Endometrial microvascular endothelial cells (primary cell): ENCODE results near the gene SEC14L3. TPM values are rescaled to one million over a fixed set of nuclear protein-coding genes. Genes with fewer than 3 reads are reported as not detected.

Source experiments
- in situ Hi-C: cut with HindIII; loops from 2 replicates; pipeline ENCODE4 v1.10.0; 2017; ENCODE audit warnings: low sequenced_read_pairs, low pct_unique_long_range_greater_than_20kb; ENCODE audit errors: inconsistent ontology term
- total RNA-seq: library from RNA; depleted of rRNA; stranded (reverse); fragments of >200 nt; gene quantifications from one replicate; pipeline ENCODE4 v1.2.3, GENCODE V29; 2015; ENCODE audit errors: inconsistent ontology term

Gene SEC14L3
- total RNA-seq, result not detected

- in situ Hi-C loops, result no loop called here
Measured at GRCh38 chr22:30471616-30472318, at the start of gene SEC14L3. Gene SEC14L3, minus strand, starts transcription at chr22:30472017. Its CDS starts 59 bp downstream, at chr22:30471958.

GRCh38 chr22:30519842-30520425, 48.1 kb upstream of the SEC14L3 start:
- in situ Hi-C loops, result no loop called here

DNA sequence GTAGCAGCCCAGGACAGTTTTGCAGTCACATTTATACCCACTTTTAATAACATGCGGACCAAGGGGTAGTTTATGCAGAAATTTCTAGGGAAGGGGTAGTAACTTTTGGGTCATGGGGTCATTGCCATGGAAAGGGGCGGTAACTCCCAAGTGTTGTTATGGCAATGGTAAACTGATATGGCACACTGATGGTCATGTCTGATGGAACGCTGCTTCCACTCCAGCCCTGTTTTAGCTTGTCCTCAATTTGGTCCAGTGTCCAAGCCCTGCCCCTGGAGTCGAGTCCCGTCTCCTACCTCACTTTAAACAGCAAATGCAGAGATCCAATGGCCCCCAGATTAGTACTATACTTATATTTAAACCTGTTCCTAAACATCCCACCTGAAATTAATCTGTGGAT, 44.9 kb upstream of the SEC14L3 start:
- in situ Hi-C loops, result no loop called here

GRCh38 chr22:30516273-30516672, 44.5 kb upstream of the SEC14L3 start:
- in situ Hi-C loops, result no loop called here

DNA sequence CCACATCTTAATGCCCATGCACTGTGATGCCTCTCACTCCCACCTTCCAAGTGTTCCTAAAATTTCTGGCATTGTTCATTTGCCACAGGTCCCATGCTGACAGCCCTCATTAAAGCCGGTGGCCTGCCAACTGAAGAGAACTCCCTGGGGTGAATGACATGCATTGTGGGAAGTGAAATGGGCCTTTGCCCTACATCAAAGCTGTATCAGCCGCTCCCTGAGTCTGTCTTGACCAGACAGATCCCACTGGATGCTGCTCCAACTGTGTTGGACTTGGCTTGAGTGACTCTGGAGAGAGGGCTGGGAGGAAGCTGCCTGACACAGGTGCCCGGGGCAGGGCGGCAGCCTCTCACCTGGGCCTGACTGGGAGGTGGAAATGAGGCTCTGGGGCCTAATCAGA, 42.4 kb upstream of the SEC14L3 start:
- in situ Hi-C loops, result no loop called here

GRCh38 chr22:30513462-30513861, 41.6 kb upstream of the SEC14L3 start:
- in situ Hi-C loops, result no loop called here

DNA sequence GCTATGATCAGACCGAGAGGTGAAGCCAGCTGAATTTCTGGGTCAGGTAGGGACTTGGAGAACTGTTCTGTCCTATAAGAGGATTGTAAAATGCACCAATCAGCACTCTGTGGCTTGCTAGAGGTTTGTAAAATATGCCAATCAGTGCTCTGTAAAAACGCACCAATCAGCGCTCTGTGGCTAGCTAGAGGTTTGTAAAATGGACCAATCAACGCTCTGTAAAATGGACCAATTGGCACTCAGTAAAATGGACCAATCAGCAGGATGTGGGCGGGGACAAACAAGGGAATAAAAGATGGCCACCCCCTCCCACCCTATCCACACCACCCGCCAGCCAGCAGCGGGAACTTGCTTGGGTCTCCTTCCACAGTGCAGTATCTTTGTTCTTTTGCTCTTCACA, 40.1 kb upstream of the SEC14L3 start:
- in situ Hi-C loops, result no loop called here

DNA sequence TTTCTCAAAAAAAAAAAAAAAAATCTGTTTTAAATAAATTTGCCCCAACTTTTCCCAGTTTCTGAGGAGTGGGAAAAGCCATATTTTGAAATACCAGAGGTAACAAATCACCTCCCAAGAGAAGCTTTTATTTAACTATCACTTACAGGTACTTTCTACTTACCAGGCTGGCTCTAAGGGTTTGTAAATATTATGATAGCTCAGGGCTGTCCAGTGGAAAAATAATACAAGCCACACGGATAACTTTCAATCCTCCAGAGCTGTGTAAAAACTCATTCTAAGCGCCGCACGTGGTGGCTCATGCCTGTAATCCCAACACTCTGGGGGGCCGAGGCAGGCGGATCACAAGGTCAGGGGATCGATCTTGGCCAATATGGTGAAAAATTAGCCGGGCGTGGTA, 39.3 kb upstream of the SEC14L3 start:
- in situ Hi-C loops, result no loop called here

DNA sequence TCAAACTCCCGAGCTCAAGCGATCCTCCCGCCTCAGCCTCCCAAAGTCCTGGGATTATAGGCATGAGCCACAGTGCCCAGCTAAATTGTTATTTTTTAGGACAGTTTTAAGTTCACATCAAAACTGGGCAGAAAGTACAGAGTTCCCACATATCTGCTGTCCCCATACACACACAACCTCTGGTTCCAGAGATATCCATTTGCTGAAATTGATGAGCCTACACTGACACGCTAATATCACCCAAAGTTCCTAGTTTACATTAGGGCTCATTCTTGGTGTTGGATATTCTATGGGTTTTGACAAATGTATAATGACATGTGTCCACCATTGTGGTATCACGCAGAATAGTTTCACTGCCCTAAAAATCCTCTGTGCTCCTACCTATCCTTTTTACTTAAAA, 36.4 kb upstream of the SEC14L3 start:
- in situ Hi-C loops, result no loop called here

- in situ Hi-C loops, result no loop called here
Measured at GRCh38 chr22:30507670-30508069, 35.9 kb upstream of the SEC14L3 start.

- in situ Hi-C loops, result no loop called here
Measured at GRCh38 chr22:30506507-30506968, 34.7 kb upstream of the SEC14L3 start.

- in situ Hi-C loops, result no loop called here
Measured at GRCh38 chr22:30503551-30503950, 31.7 kb upstream of the SEC14L3 start.

- in situ Hi-C loops, result no loop called here
Measured at GRCh38 chr22:30502911-30503310, 31.1 kb upstream of the SEC14L3 start.

DNA sequence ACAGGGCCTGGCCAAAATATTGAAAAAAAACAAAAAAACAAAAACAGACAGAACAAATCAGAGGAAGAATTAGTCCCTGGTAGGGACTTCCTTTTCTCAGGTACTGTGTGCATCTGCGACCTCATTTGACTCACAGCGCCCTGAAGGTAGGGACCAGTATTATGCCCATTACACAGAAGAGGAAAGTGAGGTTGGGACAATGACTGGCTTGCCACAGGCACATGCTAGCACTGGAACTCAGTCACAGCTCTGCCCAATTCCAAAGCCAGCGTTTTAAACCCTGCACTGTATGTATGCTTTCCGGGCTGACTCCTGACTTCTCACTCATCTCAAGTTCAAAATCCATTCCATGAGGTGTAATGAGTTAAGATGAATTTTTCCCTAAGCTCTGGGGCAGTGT, 30.3 kb upstream of the SEC14L3 start:
- in situ Hi-C loops, result no loop called here

DNA sequence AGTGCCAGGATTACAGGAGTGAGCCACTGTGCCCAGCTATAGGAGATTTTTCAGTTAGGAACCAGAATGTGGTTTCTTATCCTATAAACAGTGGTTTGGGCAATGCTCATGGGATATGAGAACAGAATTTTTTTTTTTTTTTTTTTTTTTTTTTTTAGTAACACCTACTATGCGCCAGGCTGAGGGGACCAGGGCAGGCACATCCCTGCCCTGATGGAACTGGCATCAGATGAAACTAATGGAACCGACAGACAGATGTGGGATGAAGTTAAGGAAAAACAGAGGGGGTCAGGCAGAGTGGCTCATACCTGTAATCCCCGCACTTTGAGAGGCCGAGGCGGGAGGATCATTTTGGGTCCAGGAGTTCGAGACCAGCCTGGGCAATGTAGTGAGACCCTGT, 28.8 kb upstream of the SEC14L3 start:
- in situ Hi-C loops, result no loop called here

DNA sequence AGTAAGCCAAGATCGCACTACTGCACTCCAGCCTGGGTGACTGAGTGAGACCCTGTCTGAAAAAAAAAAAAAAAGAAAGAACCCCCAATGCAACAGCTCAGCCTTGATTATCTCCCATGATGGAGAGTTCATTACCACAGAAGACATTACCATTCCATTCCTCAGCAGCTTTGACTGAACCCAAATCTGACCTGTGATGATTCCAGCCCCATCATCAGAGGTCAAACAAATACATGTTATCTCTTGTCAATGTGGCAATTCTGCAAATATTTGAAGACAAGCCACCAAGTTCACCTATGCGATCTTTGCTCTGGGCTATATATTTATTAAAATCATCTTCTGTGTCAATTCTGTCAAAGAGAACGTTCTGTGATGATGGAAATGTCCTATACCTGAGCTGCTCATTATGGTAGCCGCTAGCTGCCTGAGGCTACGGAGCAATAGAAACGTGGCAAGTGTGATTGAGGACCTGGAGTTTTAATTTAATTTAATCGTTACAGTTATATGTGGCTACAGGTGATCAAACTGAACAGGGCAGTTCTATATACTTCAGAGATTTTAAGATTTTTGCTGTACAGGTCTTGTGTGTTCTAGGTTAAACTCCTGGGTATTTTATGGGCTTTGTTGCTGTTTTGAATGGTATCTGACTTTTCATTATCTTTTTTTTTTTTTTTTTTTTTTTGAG, 25.8 kb upstream of the SEC14L3 start:
- in situ Hi-C loops, result no loop called here

GRCh38 chr22:30495041-30495784, 23.4 kb upstream of the SEC14L3 start:
- in situ Hi-C loops, result no loop called here

DNA sequence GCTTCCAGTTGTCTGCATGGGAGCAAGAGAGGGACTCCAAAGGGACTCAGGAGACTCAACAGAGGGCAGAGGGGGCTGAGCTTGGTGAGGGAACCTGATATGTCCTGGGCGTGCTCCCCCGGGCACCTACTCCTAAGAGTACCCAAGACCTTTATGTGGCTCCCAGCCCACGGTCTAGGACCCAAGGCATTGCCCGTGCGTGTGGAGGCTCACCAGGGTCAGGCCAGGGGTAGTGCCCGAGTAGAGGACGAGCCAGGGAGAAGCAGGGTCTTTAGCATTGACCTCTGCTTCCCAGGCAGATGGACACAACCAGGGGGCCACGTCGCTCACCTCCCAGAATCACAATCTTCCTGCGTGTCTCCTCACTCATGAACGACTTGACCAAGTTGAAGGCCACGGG, 20.3 kb upstream of the SEC14L3 start:
- in situ Hi-C loops, result no loop called here

- in situ Hi-C loops, result no loop called here
Measured at GRCh38 chr22:30491381-30491780, 19.6 kb upstream of the SEC14L3 start.
